Esophagus muscularis mucosa (tissue), 3 donors: ENCODE results near the gene TCF3.

Experiments
- POLR2A ChIP-seq: fragments of 450-650 bp; IDR thresholded peaks from one replicate; pipeline ENCODE4 v1.6.1; 2017; ENCODE audit warnings: antibody characterized with exemption, moderate library complexity, mild to moderate bottlenecking, low read depth
- POLR2AphosphoS5 ChIP-seq, 2 donors: sonication (generic); formaldehyde crosslinking; IDR thresholded peaks; one replicate each; pipeline ENCODE4 v1.6.1; 2017; ENCODE audit warnings: antibody characterized with exemption in 2 of 2
- TF ChIP-seq, protein P1 (sequence below), 3 experiments: fragments of 200-600 bp in 2 of 3; fragments of 450-650 bp in 1 of 3; sonication (generic) in 2 of 3; IDR thresholded peaks; one replicate each; pipeline ENCODE4 v1.5.1; 2017 to 2019; ENCODE audit warnings: antibody characterized with exemption in 3 of 3, mild to moderate bottlenecking in 2 of 3, moderate library complexity in 1 of 3

GRCh38 chr19:1630012-1630411, 22.4 kb downstream of the TCF3 start:
- TF ChIP-seq, protein P1, sequence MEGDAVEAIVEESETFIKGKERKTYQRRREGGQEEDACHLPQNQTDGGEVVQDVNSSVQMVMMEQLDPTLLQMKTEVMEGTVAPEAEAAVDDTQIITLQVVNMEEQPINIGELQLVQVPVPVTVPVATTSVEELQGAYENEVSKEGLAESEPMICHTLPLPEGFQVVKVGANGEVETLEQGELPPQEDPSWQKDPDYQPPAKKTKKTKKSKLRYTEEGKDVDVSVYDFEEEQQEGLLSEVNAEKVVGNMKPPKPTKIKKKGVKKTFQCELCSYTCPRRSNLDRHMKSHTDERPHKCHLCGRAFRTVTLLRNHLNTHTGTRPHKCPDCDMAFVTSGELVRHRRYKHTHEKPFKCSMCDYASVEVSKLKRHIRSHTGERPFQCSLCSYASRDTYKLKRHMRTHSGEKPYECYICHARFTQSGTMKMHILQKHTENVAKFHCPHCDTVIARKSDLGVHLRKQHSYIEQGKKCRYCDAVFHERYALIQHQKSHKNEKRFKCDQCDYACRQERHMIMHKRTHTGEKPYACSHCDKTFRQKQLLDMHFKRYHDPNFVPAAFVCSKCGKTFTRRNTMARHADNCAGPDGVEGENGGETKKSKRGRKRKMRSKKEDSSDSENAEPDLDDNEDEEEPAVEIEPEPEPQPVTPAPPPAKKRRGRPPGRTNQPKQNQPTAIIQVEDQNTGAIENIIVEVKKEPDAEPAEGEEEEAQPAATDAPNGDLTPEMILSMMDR (IDR thresholded peaks at IDR 0.05), result no peak
- TF ChIP-seq POLR2AphosphoS5 (IDR thresholded peaks at IDR 0.05) (no peak), POLR2A (no peak)
